ENCODE results near the gene KLHL8.

KLHL8 gene

GRCh38 chr4:87213421-87214075, 6.9 kb downstream of the KLHL8 start:
- ATAC-seq = peak; percentile 37; the same call in 1 of the 3 replicates
- no peak for TF ChIP-seq SNAI2 (CRISPR knock-in tag; IDR thresholded peaks at IDR 0.05)

DNA sequence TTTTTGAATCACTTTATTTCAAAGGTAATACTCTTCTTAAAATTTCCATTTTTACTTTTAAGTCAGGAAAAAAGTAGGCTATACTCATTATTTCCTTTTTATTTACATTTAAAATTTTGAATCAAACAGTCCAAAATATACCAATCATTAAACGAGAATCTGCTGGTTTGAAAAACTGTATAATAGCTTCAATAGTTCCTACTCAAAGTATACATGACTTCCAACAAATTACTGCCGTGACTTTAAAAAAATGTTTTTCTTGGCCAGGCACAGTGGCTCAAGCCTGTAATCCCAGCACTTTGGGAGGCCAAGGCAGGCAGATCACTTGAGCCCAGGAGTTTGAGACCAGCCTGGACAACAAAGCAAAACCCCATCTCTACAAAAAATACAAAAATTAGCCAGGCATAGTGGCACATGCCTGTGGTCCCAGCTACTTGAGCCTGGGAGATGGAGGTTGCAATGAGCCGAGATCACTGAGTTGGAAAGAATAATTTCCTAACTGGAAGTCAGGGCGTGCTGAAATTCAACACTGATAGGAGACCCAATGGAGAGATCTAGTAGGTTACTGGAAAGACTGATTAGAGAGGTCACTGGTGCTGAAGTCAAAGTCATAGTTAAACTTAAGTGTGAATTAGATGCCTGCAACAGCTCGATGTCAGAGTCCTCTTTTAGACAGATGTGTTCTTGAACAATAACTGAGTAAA, 9.0 kb downstream of the KLHL8 start:
- no peak for TF ChIP-seq SNAI2 (CRISPR knock-in tag; IDR thresholded peaks at IDR 0.05)
- no peak for TF ChIP-seq ISL1 (CRISPR knock-in tag; IDR thresholded peaks at IDR 0.05)
- TF ChIP-seq ZNF8 (CRISPR knock-in tag; IDR thresholded peaks at IDR 0.05) = no peak
- TF ChIP-seq, protein P1, sequence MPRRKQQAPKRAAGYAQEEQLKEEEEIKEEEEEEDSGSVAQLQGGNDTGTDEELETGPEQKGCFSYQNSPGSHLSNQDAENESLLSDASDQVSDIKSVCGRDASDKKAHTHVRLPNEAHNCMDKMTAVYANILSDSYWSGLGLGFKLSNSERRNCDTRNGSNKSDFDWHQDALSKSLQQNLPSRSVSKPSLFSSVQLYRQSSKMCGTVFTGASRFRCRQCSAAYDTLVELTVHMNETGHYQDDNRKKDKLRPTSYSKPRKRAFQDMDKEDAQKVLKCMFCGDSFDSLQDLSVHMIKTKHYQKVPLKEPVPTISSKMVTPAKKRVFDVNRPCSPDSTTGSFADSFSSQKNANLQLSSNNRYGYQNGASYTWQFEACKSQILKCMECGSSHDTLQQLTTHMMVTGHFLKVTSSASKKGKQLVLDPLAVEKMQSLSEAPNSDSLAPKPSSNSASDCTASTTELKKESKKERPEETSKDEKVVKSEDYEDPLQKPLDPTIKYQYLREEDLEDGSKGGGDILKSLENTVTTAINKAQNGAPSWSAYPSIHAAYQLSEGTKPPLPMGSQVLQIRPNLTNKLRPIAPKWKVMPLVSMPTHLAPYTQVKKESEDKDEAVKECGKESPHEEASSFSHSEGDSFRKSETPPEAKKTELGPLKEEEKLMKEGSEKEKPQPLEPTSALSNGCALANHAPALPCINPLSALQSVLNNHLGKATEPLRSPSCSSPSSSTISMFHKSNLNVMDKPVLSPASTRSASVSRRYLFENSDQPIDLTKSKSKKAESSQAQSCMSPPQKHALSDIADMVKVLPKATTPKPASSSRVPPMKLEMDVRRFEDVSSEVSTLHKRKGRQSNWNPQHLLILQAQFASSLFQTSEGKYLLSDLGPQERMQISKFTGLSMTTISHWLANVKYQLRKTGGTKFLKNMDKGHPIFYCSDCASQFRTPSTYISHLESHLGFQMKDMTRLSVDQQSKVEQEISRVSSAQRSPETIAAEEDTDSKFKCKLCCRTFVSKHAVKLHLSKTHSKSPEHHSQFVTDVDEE (CRISPR knock-in tag; IDR thresholded peaks at IDR 0.05) = no peak
- TF ChIP-seq BACH2 (CRISPR knock-in tag; IDR thresholded peaks at IDR 0.05; ENCODE audit: borderline replicate concordance) = no peak
- TF ChIP-seq CREB5 (CRISPR knock-in tag; IDR thresholded peaks at IDR 0.05; ENCODE audit: low read depth) = no peak
- TF ChIP-seq ZC3H10 (CRISPR knock-in tag; IDR thresholded peaks at IDR 0.05) = no peak
- no peak for TF ChIP-seq ZFP30 (CRISPR knock-in tag; IDR thresholded peaks at IDR 0.05)
- no peak for TF ChIP-seq ZNF565 (CRISPR knock-in tag; conservative IDR thresholded peaks at IDR 0.05; ENCODE audit: low read depth)
- TF ChIP-seq CSDC2 (CRISPR knock-in tag; IDR thresholded peaks at IDR 0.05) = no peak
- ATAC-seq = no peak

DNA sequence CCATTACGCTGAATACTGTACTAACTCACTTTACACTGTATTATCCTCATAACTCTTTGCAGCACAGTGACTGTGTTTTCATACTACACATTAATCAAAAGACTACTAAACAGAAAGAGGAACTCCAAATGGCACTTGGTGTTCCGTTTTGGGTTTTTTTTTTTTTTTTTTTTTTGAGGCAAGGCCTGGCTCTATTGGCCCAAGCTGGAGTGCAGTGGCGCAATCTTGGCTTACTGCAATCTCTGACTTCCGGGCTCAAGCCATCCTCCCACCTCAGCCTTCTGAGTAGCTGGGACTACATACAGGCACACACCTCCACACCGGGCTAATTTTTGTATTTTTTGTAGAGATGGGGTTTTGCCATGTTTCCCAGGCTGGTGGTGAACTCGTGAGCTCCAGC, 10.7 kb downstream of the KLHL8 start:
- no peak for ATAC-seq
- TF ChIP-seq OSR1 (CRISPR knock-in tag; IDR thresholded peaks at IDR 0.05) = no peak
- TF ChIP-seq ISL1 (CRISPR knock-in tag; IDR thresholded peaks at IDR 0.05) = no peak
- TF ChIP-seq ZC3H10 (CRISPR knock-in tag; IDR thresholded peaks at IDR 0.05) = no peak
- TF ChIP-seq RARB (CRISPR knock-in tag; IDR thresholded peaks at IDR 0.05) = no peak
- TF ChIP-seq, protein P1 (CRISPR knock-in tag; IDR thresholded peaks at IDR 0.05) = no peak
- no peak for TF ChIP-seq ARNTL (CRISPR knock-in tag; IDR thresholded peaks at IDR 0.05; ENCODE audit: borderline replicate concordance, low read depth)
- no peak for TF ChIP-seq ZFP3 (CRISPR knock-in tag; IDR thresholded peaks at IDR 0.05)
- TF ChIP-seq SNAI2 (CRISPR knock-in tag; IDR thresholded peaks at IDR 0.05) = no peak
- no peak for TF ChIP-seq ZFP30 (CRISPR knock-in tag; IDR thresholded peaks at IDR 0.05)
- TF ChIP-seq ZNF70 (CRISPR knock-in tag; IDR thresholded peaks at IDR 0.05) = no peak
- no peak for TF ChIP-seq BACH2 (CRISPR knock-in tag; IDR thresholded peaks at IDR 0.05; ENCODE audit: borderline replicate concordance)
- TF ChIP-seq POU6F1 (CRISPR knock-in tag; IDR thresholded peaks at IDR 0.05; ENCODE audit: borderline replicate concordance, low read depth) = no peak
- TF ChIP-seq CSDC2 (CRISPR knock-in tag; IDR thresholded peaks at IDR 0.05) = no peak
- TF ChIP-seq ZNF8 (CRISPR knock-in tag; IDR thresholded peaks at IDR 0.05) = no peak
- TF ChIP-seq TOX (CRISPR knock-in tag; IDR thresholded peaks at IDR 0.05; ENCODE audit: borderline replicate concordance) = no peak
- TF ChIP-seq, protein P2, sequence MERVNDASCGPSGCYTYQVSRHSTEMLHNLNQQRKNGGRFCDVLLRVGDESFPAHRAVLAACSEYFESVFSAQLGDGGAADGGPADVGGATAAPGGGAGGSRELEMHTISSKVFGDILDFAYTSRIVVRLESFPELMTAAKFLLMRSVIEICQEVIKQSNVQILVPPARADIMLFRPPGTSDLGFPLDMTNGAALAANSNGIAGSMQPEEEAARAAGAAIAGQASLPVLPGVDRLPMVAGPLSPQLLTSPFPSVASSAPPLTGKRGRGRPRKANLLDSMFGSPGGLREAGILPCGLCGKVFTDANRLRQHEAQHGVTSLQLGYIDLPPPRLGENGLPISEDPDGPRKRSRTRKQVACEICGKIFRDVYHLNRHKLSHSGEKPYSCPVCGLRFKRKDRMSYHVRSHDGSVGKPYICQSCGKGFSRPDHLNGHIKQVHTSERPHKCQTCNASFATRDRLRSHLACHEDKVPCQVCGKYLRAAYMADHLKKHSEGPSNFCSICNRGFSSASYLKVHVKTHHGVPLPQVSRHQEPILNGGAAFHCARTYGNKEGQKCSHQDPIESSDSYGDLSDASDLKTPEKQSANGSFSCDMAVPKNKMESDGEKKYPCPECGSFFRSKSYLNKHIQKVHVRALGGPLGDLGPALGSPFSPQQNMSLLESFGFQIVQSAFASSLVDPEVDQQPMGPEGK (CRISPR knock-in tag; IDR thresholded peaks at IDR 0.05; ENCODE audit: borderline replicate concordance) = no peak
- TF ChIP-seq CREB5 (CRISPR knock-in tag; IDR thresholded peaks at IDR 0.05; ENCODE audit: low read depth) = no peak
